HUES6 (cell line): Measurements from ENCODE around the gene KRTAP10-8.

Experiments
- H3K27ac ChIP-seq: 2 replicates; pipeline ENCODE4 v1.7.0; 2013; ENCODE audit warnings: low read depth, mild to moderate bottlenecking, low read length, inconsistent platforms
- H3K27me3 ChIP-seq: 2 replicates; pipeline ENCODE4 v1.6.1; 2013; ENCODE audit warnings: low read length; ENCODE audit not compliant: control insufficient read depth, insufficient read depth
- H3K36me3 ChIP-seq: 2 replicates; pipeline ENCODE4 v1.6.1; 2013; ENCODE audit warnings: low read length; ENCODE audit not compliant: control insufficient read depth, insufficient read depth
- H3K4me1 ChIP-seq: 2 replicates; pipeline ENCODE4 v1.6.1; 2013; ENCODE audit warnings: low read length; ENCODE audit not compliant: control insufficient read depth, insufficient read depth
- H3K4me3 ChIP-seq: 2 replicates; pipeline ENCODE4 v1.5.1; 2013; ENCODE audit warnings: low read depth, low read length
- H3K9ac ChIP-seq: one replicate; pipeline ENCODE4 v1.6.1; 2013; ENCODE audit warnings: mild to moderate bottlenecking, low read length
- H3K9me3 ChIP-seq: 2 replicates; pipeline ENCODE4 v1.6.1; 2013; ENCODE audit warnings: low read depth, low read length; ENCODE audit not compliant: control insufficient read depth, insufficient read depth

Gene KRTAP10-8

GRCh38 chr21:44613386-44614155, 1.7 kb downstream of the KRTAP10-8 start:
- no peak overlapping the region for H3K27ac ChIP-seq
- H3K9ac ChIP-seq = no peak overlapping the region
- peaks cover 37% of the 10 kb centered on the region for H3K9me3 ChIP-seq

GRCh38 chr21:44614161-44614631, 2.3 kb downstream of the KRTAP10-8 start:
- Histone ChIP-seq H3K36me3 (no peaks in the 10 kb centered on the region), H3K4me3 (no peak overlapping the region), H3K27me3 (no peaks in the 10 kb centered on the region), H3K27ac (no peak overlapping the region), H3K9ac (no peak overlapping the region), H3K9me3 (peaks cover 34% of the 10 kb centered on the region), H3K4me1 (no peaks in the 10 kb centered on the region)

More at GRCh38 chr21:44613386-44614155, 1.7 kb downstream of the KRTAP10-8 start:
- H3K4me1 ChIP-seq = no peaks in the 10 kb centered on the region
- no peak overlapping the region for H3K4me3 ChIP-seq
- H3K27me3 ChIP-seq = no peaks in the 10 kb centered on the region
- no peaks in the 10 kb centered on the region for H3K36me3 ChIP-seq

DNA sequence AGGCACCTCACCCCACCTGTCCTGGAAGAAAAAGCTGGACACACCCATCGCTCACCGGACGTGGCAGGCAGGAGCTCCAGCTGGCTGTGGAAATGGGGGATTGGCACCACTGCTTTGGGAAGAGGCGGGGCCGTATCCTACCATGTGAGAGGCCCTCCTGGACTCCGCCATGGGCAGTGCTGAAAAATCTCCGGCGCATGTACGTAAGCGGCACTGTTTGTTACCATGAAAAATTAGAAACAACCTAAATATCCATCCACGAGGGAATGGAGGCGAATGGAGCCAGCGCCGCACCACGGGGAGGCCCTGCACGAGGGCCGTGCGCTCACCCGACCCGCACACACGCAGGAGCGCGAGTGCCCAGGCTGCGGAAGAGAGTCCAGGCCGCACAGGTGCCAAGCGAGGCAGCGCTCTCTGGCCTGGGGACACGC, 3.1 kb downstream of the KRTAP10-8 start:
- H3K36me3 ChIP-seq = no peaks in the 10 kb centered on the region
- H3K4me3 ChIP-seq = no peak overlapping the region
- no peaks in the 10 kb centered on the region for H3K27me3 ChIP-seq
- H3K27ac ChIP-seq = no peak overlapping the region
- H3K4me1 ChIP-seq = no peaks in the 10 kb centered on the region
- H3K9ac ChIP-seq = no peak overlapping the region
- H3K9me3 ChIP-seq = peaks cover 34% of the 10 kb centered on the region

DNA sequence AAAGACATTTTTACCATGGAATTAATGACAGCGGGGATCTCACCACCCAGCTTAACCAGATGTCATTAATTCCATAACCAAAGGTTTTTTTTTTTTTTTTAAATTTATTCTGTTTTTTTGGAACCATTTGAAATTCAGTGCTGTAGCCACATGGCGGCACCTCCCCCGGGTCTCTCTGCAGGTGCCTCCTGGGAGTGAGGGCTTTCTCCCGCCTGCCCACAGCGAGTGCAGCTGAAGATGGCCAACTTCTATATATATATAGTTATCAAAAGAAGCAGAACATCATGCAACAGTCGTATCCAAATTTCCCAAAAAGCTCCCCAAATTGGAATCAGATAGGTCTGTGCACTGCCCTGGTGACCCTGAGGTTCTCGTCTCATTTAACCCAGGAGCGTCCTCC, 3.6 kb downstream of the KRTAP10-8 start:
- Histone ChIP-seq H3K9ac (no peak overlapping the region), H3K27me3 (no peaks in the 10 kb centered on the region), H3K36me3 (no peaks in the 10 kb centered on the region), H3K4me3 (no peak overlapping the region), H3K4me1 (no peaks in the 10 kb centered on the region), H3K27ac (no peak overlapping the region), H3K9me3 (peaks cover 32% of the 10 kb centered on the region)

GRCh38 chr21:44615911-44616590, 4.2 kb downstream of the KRTAP10-8 start:
- H3K4me3 ChIP-seq = no peak overlapping the region
- no peaks in the 10 kb centered on the region for H3K4me1 ChIP-seq
- no peaks in the 10 kb centered on the region for H3K27me3 ChIP-seq
- no peak overlapping the region for H3K9ac ChIP-seq
- H3K27ac ChIP-seq = no peak overlapping the region
- peaks cover 32% of the 10 kb centered on the region for H3K9me3 ChIP-seq
- H3K36me3 ChIP-seq = no peaks in the 10 kb centered on the region

DNA sequence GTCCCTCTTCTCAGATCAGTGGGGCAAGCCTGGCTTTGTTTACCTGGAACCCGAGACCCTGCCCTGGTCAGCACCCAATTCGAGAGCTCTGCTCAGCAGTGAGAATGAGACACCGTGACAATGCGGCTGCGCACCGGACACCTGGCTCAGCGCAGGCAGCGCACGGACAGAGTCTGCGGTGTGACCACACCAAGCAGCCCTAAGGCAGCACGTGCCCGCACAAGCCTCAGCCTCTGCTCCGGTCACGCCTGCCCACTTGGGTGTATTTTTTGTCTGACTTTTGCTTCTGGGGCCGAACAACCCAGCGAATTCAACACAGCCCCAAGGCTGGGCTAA, 4.7 kb downstream of the KRTAP10-8 start:
- Histone ChIP-seq H3K4me3 (no peak overlapping the region), H3K36me3 (no peaks in the 10 kb centered on the region), H3K27ac (no peak overlapping the region), H3K27me3 (no peaks in the 10 kb centered on the region), H3K9me3 (peaks cover 30% of the 10 kb centered on the region), H3K9ac (no peak overlapping the region), H3K4me1 (no peaks in the 10 kb centered on the region)

DNA sequence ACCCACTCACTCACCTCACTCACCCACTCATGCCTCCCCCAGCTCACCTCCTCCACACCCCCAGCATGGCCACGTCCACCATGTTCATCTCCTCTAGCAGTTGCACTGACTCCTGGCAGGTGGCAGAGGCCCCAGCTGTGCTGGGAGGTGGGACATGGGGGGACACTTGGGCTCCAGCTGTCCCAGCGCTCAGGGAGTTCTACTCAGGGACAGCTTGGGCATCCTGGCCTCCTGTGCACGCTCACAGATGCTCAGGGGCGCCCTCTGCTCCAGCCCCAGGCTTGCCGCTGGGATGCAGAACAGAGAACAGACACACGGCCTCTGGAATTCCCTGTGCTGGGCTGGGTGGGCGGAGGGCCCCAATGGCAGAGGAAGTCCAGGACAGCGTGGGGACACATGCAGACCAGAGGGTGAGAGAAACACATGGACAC, 5.2 kb downstream of the KRTAP10-8 start:
- no peak overlapping the region for H3K27ac ChIP-seq
- no peak overlapping the region for H3K4me3 ChIP-seq
- no peaks in the 10 kb centered on the region for H3K27me3 ChIP-seq
- H3K9ac ChIP-seq = no peak overlapping the region
- H3K9me3 ChIP-seq = peaks cover 27% of the 10 kb centered on the region
- H3K4me1 ChIP-seq = no peaks in the 10 kb centered on the region
- H3K36me3 ChIP-seq = no peaks in the 10 kb centered on the region

GRCh38 chr21:44618504-44618903, 6.6 kb downstream of the KRTAP10-8 start:
- Histone ChIP-seq H3K4me1 (no peaks in the 10 kb centered on the region), H3K27ac (no peak overlapping the region), H3K4me3 (no peak overlapping the region), H3K27me3 (no peaks in the 10 kb centered on the region), H3K36me3 (no peaks in the 10 kb centered on the region), H3K9ac (no peak overlapping the region), H3K9me3 (peaks cover 37% of the 10 kb centered on the region)

GRCh38 chr21:44618909-44619308, 7.0 kb downstream of the KRTAP10-8 start:
- Histone ChIP-seq H3K27ac (no peak overlapping the region), H3K9ac (no peak overlapping the region), H3K4me3 (no peak overlapping the region), H3K9me3 (peaks cover 41% of the 10 kb centered on the region), H3K36me3 (no peaks in the 10 kb centered on the region), H3K27me3 (no peaks in the 10 kb centered on the region), H3K4me1 (no peaks in the 10 kb centered on the region)

GRCh38 chr21:44619886-44620285, 8.0 kb downstream of the KRTAP10-8 start:
- Histone ChIP-seq H3K4me1 (no peaks in the 10 kb centered on the region), H3K27me3 (no peaks in the 10 kb centered on the region), H3K36me3 (no peaks in the 10 kb centered on the region), H3K9ac (no peak overlapping the region), H3K9me3 (peaks cover 51% of the 10 kb centered on the region), H3K27ac (no peak overlapping the region), H3K4me3 (no peak overlapping the region)

- H3K9me3 ChIP-seq = peaks cover 58% of the 10 kb centered on the region
- H3K27me3 ChIP-seq = no peaks in the 10 kb centered on the region
- H3K9ac ChIP-seq = no peak overlapping the region
Observed at GRCh38 chr21:44623575-44623974, 11.7 kb downstream of the KRTAP10-8 start.

More at GRCh38 chr21:44623575-44623974, 11.7 kb downstream of the KRTAP10-8 start:
- no peaks in the 10 kb centered on the region for H3K36me3 ChIP-seq
- H3K27ac ChIP-seq = no peak overlapping the region
- no peaks in the 10 kb centered on the region for H3K4me1 ChIP-seq
- no peak overlapping the region for H3K4me3 ChIP-seq
